HCT116 (cell line): ENCODE results near the gene APOL3.
"Not testable (repeated sequence)": the region's sequence is repeated elsewhere in the genome, so short reads cannot be mapped to it uniquely, and the experiment has no call there.

Experiments
- POLR2A ChIP-seq: IDR thresholded peaks from 2 replicates; pipeline ENCODE4 v1.7.0; 2011; ENCODE audit warnings: borderline replicate concordance; ENCODE audit not compliant: insufficient read depth, insufficient read length; ENCODE audit errors: extremely low read depth
- ZNF274 ChIP-seq: fragments of 200-500 bp; sonication (Bioruptor generic); IDR thresholded peaks from 2 replicates; pipeline ENCODE4 v1.6.1; 2014; ENCODE audit warnings: mild to moderate bottlenecking, low read depth, low read length, inconsistent platforms

- TF ChIP-seq POLR2A, ZNF274: not testable (repeated sequence)
Measured at GRCh38 chr22:36090772-36091171, 69.8 kb downstream of the APOL3 start.
